ENCODE data around the gene ARHGEF37. TPM values are rescaled to one million over a fixed set of nuclear protein-coding genes. Genes with fewer than 3 reads are reported as not detected.

Gene ARHGEF37
- total RNA-seq, 1 donor from 2014 or later = 4.5 TPM

DNA sequence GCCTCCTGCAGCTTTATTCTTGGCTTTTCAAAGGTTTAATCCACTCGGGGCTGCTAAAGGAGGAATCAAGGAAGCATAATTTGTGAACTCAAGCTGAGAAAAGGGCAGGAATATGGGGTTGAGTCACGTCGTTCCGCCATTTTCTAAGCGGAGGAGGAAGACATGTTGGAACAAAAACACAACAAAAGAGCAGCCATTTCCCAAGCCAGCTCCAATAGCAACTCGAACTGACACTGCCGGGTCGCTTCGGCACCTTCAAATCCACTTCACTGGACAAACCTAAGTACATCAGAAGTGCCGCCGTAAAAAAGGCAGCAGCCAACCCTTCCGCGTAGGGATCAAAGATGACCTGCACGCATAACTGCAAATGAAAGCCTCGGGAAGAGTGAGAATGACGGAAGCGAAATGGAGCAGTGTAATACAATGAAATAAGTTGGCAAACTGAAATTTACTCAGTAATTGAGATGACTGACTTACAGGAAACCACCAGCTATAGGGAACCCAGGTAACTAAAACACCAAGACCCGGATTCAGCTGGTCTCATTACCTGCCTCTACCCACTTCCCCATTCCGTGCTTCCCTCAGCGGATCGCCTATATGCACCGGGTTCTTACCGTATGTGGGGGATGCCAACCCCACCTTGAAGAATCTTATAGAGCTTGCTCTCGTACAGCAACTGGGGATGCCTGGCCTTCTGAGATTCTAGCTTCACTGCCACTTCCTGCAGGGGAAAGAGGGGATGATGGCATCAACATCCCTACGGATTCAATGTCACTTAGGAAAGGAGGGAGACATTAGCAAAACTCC is 31.6 kb upstream of the ARHGEF37 start:
- H3K27me3 Mint-ChIP-seq (ENCODE audit: unreplicated experiment) = peaks cover 12% of the 10 kb centered on the region
- peaks cover 31% of the 10 kb centered on the region for H3K36me3 Mint-ChIP-seq (ENCODE audit: low read depth, unreplicated experiment)
- TF ChIP-seq, protein P1, sequence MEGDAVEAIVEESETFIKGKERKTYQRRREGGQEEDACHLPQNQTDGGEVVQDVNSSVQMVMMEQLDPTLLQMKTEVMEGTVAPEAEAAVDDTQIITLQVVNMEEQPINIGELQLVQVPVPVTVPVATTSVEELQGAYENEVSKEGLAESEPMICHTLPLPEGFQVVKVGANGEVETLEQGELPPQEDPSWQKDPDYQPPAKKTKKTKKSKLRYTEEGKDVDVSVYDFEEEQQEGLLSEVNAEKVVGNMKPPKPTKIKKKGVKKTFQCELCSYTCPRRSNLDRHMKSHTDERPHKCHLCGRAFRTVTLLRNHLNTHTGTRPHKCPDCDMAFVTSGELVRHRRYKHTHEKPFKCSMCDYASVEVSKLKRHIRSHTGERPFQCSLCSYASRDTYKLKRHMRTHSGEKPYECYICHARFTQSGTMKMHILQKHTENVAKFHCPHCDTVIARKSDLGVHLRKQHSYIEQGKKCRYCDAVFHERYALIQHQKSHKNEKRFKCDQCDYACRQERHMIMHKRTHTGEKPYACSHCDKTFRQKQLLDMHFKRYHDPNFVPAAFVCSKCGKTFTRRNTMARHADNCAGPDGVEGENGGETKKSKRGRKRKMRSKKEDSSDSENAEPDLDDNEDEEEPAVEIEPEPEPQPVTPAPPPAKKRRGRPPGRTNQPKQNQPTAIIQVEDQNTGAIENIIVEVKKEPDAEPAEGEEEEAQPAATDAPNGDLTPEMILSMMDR (IDR thresholded peaks at IDR 0.05; ENCODE audit: unreplicated experiment) = no peak
- peak overlapping the region; percentile 100 for H3K27ac Mint-ChIP-seq (ENCODE audit: unreplicated experiment)
- peak; percentile 18 for DNase-seq (ENCODE audit: low spot score)
- peak overlapping the region; percentile 99 for H3K4me3 Mint-ChIP-seq (ENCODE audit: unreplicated experiment)
- no peaks in the 10 kb centered on the region for H3K9me3 Mint-ChIP-seq (ENCODE audit: unreplicated experiment)
- peaks cover 29% of the 10 kb centered on the region for H3K4me1 Mint-ChIP-seq (ENCODE audit: unreplicated experiment)

DNA sequence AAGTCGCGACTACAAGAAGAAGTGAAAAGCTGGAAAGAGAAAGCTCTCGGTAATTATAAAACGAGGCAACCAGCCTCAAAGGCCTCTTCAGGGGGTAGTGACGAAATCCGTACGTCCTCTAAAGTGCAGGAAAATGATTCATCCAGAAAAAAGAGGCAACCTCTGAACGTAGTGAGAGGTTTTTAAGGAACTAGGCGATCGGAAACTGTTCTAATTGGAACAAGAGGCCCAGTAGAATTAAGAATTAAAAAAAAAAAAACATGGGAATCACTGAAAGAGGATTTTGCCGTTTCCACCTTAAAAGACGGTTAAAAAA is 31.1 kb upstream of the ARHGEF37 start:
- peaks cover 31% of the 10 kb centered on the region for H3K36me3 Mint-ChIP-seq (ENCODE audit: low read depth, unreplicated experiment)
- no peak for DNase-seq (ENCODE audit: low spot score)
- TF ChIP-seq, protein P1 (IDR thresholded peaks at IDR 0.05; ENCODE audit: unreplicated experiment) = no peak
- peak overlapping the region; percentile 99 for H3K4me3 Mint-ChIP-seq (ENCODE audit: unreplicated experiment)
- H3K4me1 Mint-ChIP-seq (ENCODE audit: unreplicated experiment) = peaks cover 29% of the 10 kb centered on the region
- H3K9me3 Mint-ChIP-seq (ENCODE audit: unreplicated experiment) = no peaks in the 10 kb centered on the region
- H3K27me3 Mint-ChIP-seq (ENCODE audit: unreplicated experiment) = peaks cover 11% of the 10 kb centered on the region
- H3K27ac Mint-ChIP-seq (ENCODE audit: unreplicated experiment) = peak overlapping the region; percentile 100

DNA sequence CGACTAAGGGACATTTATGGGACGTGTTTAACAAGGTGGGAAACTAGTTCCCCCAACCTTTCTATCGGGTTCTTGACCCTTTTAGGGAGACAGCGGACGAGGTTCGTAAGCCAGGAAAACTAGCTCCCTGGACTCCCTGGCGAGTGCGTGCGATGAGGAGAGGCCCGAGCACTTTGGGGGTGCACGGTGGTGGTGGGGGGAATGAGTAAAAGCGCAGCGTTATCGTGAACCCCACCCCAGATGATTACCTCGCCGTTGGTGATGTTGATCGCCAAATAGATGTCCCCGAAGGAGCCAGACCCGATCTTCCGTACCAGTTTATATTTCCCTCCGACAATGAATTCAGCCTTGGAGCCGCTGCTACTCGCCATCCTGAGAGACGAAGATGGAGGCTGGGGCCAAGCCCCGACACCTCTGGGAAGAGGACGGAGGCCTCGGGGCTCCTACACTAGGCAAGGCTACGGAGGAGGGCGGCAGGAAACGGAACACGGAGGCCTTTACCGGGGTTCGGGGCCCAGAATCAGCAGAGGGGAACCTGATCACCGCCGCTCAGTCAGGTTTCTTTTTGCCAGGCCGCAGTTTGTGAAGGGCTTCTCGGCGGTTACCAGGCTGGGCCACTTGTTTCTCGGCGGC is 30.6 kb upstream of the ARHGEF37 start:
- Mint-ChIP-seq H3K4me3 (ENCODE audit: unreplicated experiment) (peak overlapping the region; percentile 99), H3K4me1 (ENCODE audit: unreplicated experiment) (peaks cover 29% of the 10 kb centered on the region), H3K27me3 (ENCODE audit: unreplicated experiment) (peaks cover 11% of the 10 kb centered on the region), H3K36me3 (ENCODE audit: low read depth, unreplicated experiment) (peaks cover 28% of the 10 kb centered on the region), H3K27ac (ENCODE audit: unreplicated experiment) (peak overlapping the region; percentile 100), H3K9me3 (ENCODE audit: unreplicated experiment) (no peaks in the 10 kb centered on the region)
- TF ChIP-seq, protein P1 (IDR thresholded peaks at IDR 0.05; ENCODE audit: unreplicated experiment) = no peak
- peak; percentile 15 for DNase-seq (ENCODE audit: low spot score)

DNA sequence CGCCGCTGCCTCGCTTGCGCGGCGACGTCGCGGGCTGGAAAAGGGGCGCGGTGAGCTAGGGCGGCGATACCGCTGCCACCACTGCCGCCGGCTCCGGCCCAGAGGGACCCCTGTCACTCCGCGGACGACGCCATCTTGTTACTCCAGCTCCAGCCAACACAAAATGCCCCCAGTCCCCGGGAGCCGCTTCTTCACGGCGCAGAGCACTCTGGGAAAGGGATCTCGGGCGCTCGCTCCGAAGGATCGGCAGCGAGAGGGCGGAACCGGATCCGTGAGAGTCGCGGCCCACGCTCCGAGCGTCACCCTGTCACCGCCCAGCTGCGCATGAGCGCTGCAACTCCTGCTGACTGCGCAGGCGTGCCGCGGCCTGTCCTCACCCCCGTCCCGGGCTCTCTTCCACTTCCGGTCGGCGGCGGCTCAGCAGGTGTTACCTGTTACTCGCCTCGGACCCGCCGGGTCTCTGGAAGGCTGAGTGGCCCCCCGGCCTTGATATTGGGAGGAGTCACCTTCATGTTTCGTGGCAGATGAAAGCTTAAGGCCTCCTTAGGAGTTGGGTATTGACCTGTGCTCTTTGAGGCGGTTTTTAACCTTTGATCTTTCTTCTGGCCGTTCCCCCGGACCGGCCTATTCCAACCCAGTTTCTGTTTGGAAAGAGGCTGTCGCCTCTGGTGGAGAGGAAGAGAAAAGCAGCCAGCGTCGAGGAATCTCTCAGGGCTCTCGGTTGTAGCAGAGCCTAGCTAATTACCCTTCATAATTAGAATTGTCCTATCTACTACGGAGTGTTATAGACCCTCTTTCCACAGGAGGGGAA is 29.9 kb upstream of the ARHGEF37 start, which contains the start of gene CSNK1A1:
TSS of gene CSNK1A1 (minus strand) at position 213 of the 811 bp plus-strand sequence. CDS start 475 bp downstream, outside the sequence.
- DNase-seq (ENCODE audit: low spot score) = peak; percentile 98
- H3K27me3 Mint-ChIP-seq (ENCODE audit: unreplicated experiment) = peaks cover 11% of the 10 kb centered on the region
- peaks cover 27% of the 10 kb centered on the region for H3K36me3 Mint-ChIP-seq (ENCODE audit: low read depth, unreplicated experiment)
- H3K9me3 Mint-ChIP-seq (ENCODE audit: unreplicated experiment) = no peaks in the 10 kb centered on the region
- TF ChIP-seq, protein P1 (IDR thresholded peaks at IDR 0.05; ENCODE audit: unreplicated experiment) = peak; percentile 66
- peak within 1 kb of the TSS; percentile 99 for H3K4me3 Mint-ChIP-seq (ENCODE audit: unreplicated experiment)
- peak within 1 kb of the TSS; percentile 100 for H3K27ac Mint-ChIP-seq (ENCODE audit: unreplicated experiment)
- peaks cover 29% of the 10 kb centered on the region for H3K4me1 Mint-ChIP-seq (ENCODE audit: unreplicated experiment)

Data from endothelial cell (in vitro differentiated cells).